Anterior cingulate cortex (tissue), 58 donors: Measurements from ENCODE around the gene FBXO22.

Experiments
- DNase-seq, 58 donors: peaks; one replicate each; lab custom pipeline; 2025; lab: John Stamatoyannopoulos, UW

Gene FBXO22

GRCh38 chr15:75918135-75918534 lies 14.5 kb downstream of the FBXO22 start:
- DNase-seq, result no peak

DNA sequence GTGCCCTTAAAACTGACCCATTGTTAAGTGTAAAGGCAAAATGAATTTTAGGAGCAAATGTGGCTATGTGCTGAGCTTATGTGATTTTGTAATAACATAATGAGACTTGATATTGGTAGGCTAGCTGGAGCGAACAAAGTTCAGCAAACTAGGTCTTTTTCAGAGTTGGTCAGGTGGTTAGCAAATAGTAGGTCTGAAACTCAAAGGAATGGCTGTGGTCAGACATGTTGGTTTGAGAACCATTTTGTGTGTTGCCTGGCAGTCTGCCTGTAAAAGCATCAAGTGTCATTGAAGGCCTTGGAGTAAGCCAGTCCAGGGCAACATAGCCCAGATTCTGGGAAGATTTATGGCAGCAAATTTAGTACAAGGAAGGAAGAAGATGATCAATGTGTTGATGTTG lies 16.4 kb downstream of the FBXO22 start:
- DNase-seq, result no peak

GRCh38 chr15:75921732-75922703 lies 18.3 kb downstream of the FBXO22 start:
- no peak for DNase-seq

GRCh38 chr15:75923756-75924155 lies 20.1 kb downstream of the FBXO22 start:
- DNase-seq, result no peak

- no peak for DNase-seq
Observed at GRCh38 chr15:75924576-75924975, 20.9 kb downstream of the FBXO22 start.

DNA sequence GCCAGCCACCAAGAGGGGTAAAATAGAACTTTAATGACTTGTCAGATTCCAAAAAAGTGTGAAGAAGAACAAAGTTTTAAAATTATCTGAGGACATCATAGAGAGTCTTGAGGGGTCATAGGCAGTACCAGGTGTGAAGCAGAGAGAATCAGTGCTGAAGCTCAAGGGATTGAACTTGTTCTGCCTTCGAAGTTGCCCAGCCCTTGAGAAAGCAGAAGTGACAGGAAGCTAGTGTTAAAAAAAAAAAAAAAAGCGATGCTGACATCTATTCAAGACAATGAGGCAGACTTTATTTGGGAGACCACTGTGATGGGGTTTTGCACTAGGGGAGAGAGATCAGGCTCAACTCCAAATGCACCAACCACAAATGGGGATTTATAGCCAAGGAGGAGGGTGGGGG lies 21.8 kb downstream of the FBXO22 start:
- no peak for DNase-seq

DNA sequence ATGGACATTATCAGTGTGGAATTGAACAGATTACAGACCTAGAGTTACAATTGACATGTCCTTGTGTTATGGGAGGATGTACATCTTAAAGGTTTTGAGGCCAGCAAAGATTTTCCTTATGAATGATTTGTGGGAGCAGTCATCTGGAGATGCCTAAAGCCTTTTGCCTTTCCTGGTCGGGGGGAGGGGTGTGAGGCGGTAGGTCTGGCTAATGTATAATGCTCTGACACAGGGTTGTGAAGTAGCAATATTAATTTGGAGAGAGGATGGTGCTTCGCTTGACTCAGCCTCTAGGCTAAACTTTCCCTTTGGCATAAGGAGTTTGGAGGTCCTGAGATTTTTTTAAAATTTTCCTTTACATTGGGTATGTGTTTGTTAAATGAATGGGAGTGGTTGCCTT lies 23.3 kb downstream of the FBXO22 start:
- no peak for DNase-seq

DNA sequence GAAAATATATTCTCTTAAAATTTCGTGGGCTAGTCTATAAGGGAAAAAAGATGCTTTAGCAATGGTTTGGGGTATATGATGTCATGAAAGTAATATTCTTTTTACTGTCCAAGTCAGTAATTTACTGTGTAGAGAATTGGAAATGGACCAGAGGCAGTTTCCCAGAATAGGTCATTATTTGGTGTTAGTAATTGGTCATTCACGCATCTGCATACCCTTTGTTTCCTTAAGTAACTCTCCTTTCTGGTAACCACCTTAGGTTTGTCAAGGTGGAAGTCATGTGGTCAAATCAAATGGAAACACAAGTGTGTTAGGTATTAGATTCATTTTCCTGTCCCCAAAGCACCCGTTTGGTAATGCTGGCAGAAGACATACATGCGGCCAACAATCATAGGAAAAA lies 23.9 kb downstream of the FBXO22 start:
- DNase-seq, result no peak

DNA sequence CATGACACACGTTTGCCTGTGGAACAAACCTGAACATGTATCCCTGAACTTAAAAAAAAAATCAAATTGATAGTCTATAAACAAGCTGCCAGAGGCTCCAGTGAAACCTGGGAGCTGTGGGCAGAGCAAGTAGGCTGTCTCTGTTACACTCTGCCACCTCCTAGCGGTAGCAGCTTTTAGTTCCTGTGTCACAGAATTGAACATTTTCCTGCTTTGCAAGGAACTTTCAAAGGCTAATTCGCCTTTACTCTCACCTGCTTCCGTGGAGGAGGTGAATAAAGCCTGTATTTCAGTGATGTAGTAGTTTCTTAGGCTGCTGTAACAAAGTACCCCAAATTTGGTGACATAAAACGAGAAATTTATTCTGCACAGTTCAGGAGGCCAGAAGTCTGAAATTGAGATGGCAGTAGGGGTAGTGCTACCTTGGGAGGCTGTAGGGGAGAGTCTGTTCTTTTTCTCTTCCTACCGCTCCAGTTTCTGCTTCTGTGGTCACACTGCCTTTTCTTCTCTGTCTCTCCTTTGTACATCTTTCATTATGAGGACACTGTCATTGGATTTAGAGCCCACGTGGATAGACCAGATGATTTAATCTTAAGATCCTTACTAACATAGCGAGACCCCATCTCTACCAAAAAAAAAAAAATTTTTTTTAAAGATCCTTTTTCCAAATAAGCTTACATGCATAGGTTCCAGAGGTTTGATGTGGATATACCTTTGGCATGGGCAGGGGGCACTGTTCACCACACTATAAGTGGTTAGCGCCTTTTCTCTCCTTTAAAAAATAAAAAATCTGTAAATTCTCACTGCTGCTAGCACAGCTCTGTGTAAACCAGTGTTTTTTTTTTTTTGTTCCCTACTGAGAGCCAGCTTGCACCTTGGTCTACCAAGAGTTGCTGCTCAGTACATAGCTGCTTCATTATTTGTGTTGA lies 25.3 kb downstream of the FBXO22 start:
- DNase-seq, result no peak

GRCh38 chr15:75929799-75930565 lies 26.3 kb downstream of the FBXO22 start:
- DNase-seq, result no peak

GRCh38 chr15:75930866-75931265 lies 27.2 kb downstream of the FBXO22 start:
- DNase-seq, result no peak

DNA sequence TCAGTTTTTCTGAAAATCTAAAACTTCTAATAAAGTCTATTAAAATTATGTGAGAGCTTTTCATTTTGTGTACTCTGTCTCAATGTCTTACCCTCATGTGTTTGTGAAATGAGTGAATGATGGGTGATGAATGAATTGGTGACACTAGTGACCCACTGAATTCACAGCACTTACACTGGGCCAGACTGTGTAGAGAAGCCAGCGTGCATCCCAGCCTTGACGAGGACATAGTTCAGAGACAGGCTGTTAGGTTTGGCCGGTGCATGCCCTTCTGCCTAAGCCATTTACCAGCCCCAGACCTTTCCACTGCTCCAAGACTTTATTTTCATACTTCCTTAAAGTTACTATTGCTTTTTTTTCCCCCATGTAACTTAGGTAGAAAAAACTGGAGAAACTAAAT lies 38.8 kb downstream of the FBXO22 start:
- DNase-seq, result no peak

DNA sequence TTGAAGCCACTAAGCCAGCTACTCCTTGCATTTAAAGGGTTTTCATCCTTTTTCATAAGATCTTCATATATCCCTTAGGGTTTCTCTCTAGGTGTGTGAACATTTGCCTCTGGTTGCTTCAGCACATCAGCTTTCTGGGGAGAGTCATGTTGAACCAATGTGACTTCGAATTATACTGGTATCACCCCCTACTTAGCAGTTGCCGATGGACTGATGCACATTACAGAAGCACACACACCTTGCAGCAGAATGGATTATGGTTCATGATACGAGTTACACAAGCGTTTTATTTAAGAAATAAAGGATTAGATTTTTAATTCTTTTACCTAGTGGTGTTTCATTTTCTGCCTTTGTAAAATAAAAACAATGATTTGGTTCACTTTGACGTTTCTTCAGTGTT lies 39.6 kb downstream of the FBXO22 start:
- no peak for DNase-seq

DNA sequence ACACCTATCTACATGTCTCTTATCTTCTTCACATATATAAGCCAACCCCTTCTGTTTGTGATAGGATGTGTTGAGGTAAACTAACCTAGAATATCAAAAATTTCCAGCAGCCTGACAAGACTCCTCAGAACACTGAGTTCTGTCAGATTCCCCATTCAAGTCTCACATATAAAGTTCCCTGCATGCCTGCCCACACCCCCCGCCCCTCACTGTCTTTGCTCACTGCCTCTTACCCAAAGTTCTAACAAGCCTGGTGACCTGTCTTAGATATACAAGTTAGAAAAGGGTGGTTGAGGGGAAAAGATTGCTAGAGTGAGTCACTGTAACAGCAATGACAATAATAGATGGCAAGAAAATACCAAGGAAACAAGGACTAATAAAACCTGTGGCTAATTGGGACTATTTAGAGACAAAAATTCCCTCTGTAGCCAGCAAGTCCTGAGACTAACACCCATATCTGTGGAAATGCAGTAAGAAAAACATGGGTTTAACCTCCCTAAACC lies 40.1 kb downstream of the FBXO22 start:
- no peak for DNase-seq

DNA sequence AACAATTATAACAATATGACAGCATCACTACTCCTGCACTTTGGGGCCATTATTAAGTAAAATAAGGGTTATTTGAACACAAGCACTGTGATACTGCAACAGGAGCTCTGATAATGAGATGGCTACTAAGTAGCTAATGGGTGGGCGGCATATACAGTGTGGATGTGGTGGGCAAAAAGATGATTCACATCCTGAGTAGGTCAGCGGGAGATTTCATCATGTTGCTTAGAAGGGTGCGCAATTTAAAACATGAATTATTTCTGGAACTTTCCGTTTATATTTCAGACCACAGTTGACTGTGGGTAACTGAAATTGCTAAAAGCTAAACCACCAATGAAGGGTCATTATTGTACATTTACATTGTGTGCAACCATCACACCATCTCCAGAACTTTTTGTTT lies 42.3 kb downstream of the FBXO22 start:
- no peak for DNase-seq

DNA sequence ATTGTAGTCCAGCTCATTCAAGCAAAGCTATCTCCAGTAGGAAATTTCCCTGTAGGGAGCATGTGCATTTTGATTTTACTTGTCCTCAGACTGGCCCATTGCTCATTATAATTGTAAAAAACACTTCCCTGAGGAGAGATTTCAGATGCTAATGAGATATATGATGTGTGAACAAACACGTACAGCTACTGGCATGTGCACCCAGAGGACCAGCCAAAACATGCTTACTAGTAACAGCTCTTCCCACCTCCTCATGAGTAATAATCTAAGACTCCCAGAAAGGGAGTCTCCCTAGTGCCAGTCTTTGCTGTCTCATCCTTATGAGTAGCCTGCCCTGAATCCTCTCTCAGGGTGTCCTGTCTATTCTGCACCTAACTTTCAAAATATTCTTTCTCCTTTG lies 43.4 kb downstream of the FBXO22 start:
- DNase-seq, result peak in 1 of 58 donors; percentile 2

DNA sequence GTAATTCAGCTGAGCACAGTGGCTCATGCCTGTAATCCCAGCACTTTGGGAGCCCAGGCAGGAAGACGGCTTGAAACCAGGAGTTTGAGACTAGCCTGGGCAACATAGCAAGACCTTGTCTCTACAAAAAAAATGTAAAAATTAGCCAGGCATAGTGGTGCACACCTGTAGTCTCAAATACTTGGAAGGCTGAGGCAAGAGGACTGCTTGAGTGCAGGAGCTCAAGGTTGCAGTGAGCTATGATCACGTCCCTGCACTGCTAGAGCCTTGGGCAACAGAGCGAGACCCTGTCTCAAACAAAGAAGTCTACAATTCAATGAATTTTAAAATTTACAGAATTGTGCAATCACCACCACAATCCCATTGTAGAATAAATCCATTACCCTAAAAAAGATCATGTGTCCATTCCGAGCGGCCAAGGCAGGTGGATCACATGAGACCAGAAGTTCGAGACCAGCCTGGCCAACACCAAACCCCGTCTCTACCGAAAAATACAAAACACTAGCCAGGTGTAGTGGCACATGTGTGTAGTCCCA lies 45.2 kb downstream of the FBXO22 start:
- DNase-seq, result no peak

DNA sequence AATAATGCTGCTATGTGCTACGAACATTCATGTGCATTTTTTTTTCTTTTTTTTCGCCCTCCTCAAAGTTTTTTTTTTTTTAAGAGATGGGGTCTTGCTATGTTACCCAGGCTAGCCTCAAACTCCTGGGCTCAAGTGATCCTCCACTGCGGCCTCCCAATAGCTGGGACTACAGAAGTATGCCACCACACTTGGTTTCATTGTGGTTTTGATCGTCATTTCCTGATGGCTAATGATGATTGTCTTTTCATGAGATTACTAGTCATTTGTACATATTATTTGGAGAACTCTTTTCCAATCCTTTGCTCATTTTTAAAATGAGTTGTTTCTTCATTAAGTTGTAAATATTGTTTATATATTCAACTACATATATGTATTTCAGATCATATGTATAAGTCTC lies 48.8 kb downstream of the FBXO22 start:
- DNase-seq, result no peak

DNA sequence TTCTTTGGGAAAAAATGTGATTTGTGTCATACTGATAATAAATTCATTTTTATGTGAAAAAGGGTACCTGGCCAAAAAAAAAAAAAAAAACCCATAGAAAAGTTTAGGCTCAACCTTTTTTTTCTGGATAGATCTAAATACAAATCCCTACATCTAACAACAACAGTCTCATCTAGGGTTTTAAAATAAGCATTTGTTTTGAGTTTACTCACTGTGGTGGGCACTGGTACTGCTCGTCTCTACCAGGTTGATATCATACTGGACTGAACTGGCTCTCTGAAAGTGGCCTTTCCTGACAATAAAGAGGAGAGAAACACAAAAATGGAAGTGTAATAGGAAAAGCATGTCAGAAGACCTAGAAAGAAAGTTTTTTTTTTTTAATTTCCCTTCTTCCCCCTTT lies 52.0 kb downstream of the FBXO22 start:
- no peak for DNase-seq

- no peak for DNase-seq
Observed at GRCh38 chr15:75961331-75961730, 57.7 kb downstream of the FBXO22 start.
